DOHH2 (cell line): ENCODE measurements around the gene UBE2G1.

Experiments used
- EZH2phosphoT487 ChIP-seq: fragments of 200-600 bp; sonication (generic); IDR thresholded peaks from 2 replicates; pipeline ENCODE4 v1.6.1; 2017; ENCODE audit warnings: borderline replicate concordance, mild to moderate bottlenecking, antibody characterized with exemption, low read length, moderate library complexity, mixed read lengths
- TF ChIP-seq, protein P1 (sequence below): fragments of 200-600 bp; sonication (generic); IDR thresholded peaks from one replicate; pipeline ENCODE4 v1.5.1; 2014; ENCODE audit warnings: antibody characterized with exemption, mild to moderate bottlenecking, low read depth, low read length; ENCODE audit not compliant: poor library complexity, severe bottlenecking

DNA sequence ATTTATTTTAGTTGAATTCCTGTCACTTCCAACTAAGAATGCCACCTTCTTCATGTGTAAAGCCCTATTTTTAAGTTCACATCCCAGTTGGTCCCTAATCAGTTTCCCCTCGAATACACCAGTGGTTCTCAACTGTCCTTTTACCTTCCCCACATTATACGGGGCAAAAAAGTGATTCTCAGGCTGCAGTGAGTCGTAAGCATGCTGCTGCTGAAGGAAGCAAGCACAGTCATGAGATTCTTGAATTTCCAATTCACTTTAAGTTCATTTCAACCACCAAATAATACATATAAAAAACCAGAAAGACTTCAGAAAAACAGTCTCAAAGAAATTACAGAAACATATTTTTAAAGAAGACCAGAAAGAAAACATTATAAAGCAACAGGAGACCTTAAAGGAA is 47.9 kb downstream of the UBE2G1 start:
- TF ChIP-seq, protein P1, sequence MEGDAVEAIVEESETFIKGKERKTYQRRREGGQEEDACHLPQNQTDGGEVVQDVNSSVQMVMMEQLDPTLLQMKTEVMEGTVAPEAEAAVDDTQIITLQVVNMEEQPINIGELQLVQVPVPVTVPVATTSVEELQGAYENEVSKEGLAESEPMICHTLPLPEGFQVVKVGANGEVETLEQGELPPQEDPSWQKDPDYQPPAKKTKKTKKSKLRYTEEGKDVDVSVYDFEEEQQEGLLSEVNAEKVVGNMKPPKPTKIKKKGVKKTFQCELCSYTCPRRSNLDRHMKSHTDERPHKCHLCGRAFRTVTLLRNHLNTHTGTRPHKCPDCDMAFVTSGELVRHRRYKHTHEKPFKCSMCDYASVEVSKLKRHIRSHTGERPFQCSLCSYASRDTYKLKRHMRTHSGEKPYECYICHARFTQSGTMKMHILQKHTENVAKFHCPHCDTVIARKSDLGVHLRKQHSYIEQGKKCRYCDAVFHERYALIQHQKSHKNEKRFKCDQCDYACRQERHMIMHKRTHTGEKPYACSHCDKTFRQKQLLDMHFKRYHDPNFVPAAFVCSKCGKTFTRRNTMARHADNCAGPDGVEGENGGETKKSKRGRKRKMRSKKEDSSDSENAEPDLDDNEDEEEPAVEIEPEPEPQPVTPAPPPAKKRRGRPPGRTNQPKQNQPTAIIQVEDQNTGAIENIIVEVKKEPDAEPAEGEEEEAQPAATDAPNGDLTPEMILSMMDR = no peak
- no peak for TF ChIP-seq EZH2phosphoT487
